Hematopoietic multipotent progenitor cell treated with erythropoietin and hydrocortisone succinate and interleukin-3 and kit ligand, for 6 days (in vitro differentiated cells): ENCODE results near the gene CCT5.
"Not testable (repeated sequence)": the region's sequence is repeated elsewhere in the genome, so short reads cannot be mapped to it uniquely, and the experiment has no call there.

Experiments
- DNase-seq: peaks from one replicate; pipeline ENCODE4 v3.0.0-alpha.2; 2015

The CCT5 gene

GRCh38 chr5:10278658-10279279 is 28.7 kb downstream of the CCT5 start:
- DNase-seq: no peak

DNA sequence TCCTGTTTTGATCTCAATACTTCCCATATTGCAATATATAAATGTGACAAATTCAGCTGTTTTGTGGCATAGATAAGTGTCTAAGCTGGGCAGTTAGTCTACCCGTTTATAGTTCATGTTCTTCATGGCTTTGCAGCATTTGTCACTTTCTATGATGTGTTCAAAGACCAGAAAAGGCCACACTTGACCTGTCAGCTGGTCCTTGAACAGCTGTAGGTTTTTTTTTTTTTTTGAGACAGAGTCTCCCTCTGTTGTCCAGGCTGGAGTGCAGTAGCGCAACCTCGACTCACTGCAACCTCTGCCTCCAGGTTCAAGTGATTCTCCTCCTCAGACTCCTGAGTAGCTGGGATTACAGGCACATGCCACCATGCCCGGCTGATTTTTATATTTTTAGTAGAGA is 29.2 kb downstream of the CCT5 start:
- DNase-seq: no peak

GRCh38 chr5:10279925-10280720 is 30.0 kb downstream of the CCT5 start:
- DNase-seq: no peak

- peak; percentile 92 for DNase-seq
These were observed 34.0 kb downstream of the CCT5 start for GRCh38 chr5:10283927-10284635.

DNA sequence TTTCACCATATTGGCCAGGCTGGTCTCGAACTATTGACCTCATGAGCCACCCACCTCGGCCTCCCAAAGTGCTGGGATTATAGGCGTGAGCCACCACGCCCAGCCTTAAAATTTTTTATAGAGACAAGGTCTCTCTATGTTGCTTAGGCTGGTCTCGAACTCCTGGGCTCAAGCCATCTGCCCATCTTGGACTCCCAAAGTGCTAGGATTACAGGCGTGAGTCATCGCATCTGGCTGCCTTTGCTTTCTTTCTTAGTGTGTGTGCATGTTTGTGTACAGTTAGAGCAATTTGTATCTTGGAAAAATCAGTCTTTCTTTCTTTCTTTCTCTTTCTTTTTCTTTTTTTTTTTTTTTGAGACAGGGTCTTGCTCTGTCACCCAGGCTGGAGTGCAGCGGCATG is 35.3 kb downstream of the CCT5 start:
- DNase-seq: not testable (repeated sequence)

- DNase-seq: peak; percentile 87
These were observed 36.2 kb downstream of the CCT5 start for GRCh38 chr5:10286162-10286861.

DNA sequence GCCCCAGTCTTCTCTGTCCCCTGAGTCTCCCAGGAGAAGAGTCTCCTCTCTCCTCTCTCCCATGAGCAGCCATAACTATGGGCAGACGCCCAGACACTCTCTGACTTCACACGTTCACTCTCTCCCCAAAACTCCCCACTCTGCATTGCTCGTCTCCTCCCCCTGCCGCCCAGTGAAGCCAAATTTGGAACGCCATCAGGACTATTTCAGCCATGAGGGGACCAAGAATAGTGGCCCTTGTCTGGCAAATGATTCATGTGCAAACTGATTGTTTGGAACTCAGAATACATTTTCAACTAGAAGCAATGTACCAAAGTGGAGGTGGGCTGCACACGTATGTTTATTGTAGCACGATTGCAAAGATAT is 36.8 kb downstream of the CCT5 start:
- DNase-seq: no peak

- DNase-seq: peak; percentile 90
These were observed 38.6 kb downstream of the CCT5 start for GRCh38 chr5:10288592-10289219.

DNA sequence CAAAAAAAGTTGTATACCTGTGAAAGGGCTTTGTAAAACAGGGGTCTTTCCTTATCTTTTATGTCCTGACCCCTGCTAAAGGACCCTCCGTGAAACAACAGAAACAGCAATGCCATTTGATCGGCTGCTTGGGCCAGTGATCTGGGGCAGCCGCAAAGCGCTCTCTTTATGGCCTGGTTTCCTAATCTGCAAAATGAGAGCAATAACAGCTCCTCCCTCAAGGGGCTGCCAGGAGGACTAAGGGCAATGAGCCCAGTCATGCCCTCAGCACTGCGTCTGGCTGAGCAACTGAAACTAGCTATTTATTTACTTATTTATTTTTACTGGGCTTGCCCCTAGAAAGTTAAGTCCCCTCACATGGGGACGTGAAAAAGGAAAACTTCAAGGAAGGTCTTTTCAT is 39.3 kb downstream of the CCT5 start:
- peak; percentile 86 for DNase-seq

- DNase-seq: no peak
These were observed 39.9 kb downstream of the CCT5 start for GRCh38 chr5:10289991-10290390.

- DNase-seq: no peak
These were observed 40.4 kb downstream of the CCT5 start for GRCh38 chr5:10290438-10290837.

- no peak for DNase-seq
These were observed 41.7 kb downstream of the CCT5 start for GRCh38 chr5:10291692-10292339.

DNA sequence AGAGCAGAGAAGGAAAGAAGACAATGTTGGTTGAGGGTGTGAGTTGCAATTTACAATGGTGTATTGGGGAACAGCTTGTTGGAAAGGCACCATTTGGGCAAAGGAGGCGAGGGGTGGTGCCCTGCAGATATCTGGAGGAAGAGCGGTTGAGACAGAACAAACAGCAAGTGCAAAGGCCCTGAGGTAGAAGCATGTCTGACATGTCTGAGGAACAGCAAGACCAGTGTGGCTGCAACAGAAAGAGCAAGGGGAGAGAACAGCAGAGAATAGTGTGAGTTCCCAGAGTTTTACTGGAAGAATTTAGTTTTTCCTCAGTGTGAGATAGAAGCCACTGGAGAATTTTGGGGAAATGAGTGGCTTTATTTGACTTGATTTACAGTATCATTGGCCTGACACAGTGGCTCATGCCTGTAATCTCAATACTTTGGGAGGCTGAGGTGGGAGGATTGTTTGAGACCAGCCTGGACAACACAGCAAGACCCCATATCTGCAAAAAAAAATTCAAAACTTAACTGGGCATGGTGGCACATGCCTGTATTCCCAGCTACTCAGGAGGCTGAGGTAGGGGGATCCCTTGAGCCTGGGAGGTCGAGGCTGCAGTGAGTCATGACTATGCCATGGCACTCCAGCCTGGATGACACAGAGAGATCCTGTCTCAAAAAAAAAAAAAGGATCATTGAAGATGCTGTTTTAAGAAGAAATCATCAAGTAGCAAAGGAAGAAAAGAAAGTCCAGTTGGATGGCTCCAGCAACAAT is 44.0 kb downstream of the CCT5 start:
- no peak for DNase-seq

- no peak for DNase-seq
These were observed 45.7 kb downstream of the CCT5 start for GRCh38 chr5:10295619-10296326.

- no peak for DNase-seq
These were observed 47.6 kb downstream of the CCT5 start for GRCh38 chr5:10297646-10298204.

DNA sequence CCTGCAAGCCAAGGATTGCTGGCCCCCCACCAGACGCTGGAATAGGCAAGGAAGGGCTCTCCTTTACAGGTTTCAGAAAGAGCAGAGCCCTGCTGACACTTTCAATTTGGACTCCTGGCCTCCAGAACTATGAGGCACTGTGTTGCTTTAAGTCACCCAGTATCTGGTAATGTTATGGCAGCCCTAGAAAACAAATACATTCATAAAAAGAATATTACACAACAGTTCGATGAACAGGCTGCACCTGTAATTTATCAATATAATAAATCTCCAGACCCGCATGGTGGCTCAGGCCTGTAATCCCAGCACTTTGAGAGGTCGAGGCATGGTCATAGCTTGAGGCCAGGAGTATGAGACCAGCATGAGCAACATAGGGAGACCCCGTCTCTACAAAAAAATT is 50.2 kb downstream of the CCT5 start:
- no peak for DNase-seq

DNA sequence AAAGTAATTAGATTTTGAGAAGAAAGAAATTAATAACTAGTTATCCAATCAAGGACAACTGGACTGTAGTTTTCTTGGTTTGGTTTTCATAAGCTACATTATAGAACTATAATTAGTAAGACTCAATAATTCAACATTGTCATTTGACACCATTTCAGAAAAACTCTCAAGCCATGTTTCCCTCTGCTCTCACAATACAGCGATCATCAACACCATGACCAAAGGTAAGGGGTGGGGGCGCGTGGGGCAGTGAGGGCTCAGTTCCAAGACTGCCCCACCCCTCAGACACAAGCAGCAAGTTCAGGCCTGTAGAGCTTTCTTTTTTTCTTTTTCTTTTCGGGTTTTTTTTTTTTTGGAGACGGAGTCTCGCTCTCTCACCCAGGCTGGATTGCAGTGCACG is 51.2 kb downstream of the CCT5 start:
- DNase-seq: no peak

- DNase-seq: peak; percentile 75
These were observed 51.9 kb downstream of the CCT5 start for GRCh38 chr5:10301842-10302610.

- no peak for DNase-seq
These were observed 53.1 kb downstream of the CCT5 start for GRCh38 chr5:10303201-10303600.

GRCh38 chr5:10303699-10304170 is 53.7 kb downstream of the CCT5 start:
- DNase-seq: peak; percentile 93
